GM12801 (cell line): Measurements from ENCODE around the gene CBFA2T3.

Experiments used
- TF ChIP-seq, protein P1 (sequence below): IDR thresholded peaks from one replicate; pipeline ENCODE4 v1.5.1; 2011; ENCODE audit warnings: control low read depth; ENCODE audit not compliant: insufficient read length; ENCODE audit errors: extremely low read depth

The CBFA2T3 gene

GRCh38 chr16:88825146-88825545 lies 151.9 kb downstream of the CBFA2T3 start:
- TF ChIP-seq, protein P1, sequence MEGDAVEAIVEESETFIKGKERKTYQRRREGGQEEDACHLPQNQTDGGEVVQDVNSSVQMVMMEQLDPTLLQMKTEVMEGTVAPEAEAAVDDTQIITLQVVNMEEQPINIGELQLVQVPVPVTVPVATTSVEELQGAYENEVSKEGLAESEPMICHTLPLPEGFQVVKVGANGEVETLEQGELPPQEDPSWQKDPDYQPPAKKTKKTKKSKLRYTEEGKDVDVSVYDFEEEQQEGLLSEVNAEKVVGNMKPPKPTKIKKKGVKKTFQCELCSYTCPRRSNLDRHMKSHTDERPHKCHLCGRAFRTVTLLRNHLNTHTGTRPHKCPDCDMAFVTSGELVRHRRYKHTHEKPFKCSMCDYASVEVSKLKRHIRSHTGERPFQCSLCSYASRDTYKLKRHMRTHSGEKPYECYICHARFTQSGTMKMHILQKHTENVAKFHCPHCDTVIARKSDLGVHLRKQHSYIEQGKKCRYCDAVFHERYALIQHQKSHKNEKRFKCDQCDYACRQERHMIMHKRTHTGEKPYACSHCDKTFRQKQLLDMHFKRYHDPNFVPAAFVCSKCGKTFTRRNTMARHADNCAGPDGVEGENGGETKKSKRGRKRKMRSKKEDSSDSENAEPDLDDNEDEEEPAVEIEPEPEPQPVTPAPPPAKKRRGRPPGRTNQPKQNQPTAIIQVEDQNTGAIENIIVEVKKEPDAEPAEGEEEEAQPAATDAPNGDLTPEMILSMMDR, result no peak
